ENCODE results near the gene GCLM. TPM values are rescaled to one million over a fixed set of nuclear protein-coding genes. Genes with fewer than 3 reads are reported as not detected.

Gene GCLM
- total RNA-seq, 1 donor from 2014 or later: 8.6 TPM

DNA sequence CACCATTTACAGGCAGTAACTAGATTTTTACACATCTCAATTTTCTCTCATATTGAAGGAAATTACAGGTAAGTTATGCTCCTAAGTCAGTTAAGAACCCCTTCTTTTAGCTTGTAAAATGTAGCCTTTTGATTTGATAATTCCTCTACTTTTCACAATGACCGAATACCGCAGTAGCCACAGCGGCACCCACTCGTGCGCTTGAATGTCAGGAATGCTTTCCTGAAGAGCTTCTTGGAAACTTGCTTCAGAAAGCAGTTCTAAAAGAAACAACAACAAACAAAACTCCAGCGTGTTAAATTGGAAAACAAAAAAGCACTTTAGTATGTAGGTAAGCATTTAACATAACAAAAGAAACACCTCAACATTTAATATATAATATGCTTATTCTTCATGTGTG, 20.3 kb downstream of the GCLM start:
- H3K27me3 Mint-ChIP-seq: no peaks in the 10 kb centered on the region
- ChIA-PET CTCF (no interaction called here), POLR2A (interaction anchor here (1.5 kb wide), 1 partner anchor 10 kb away, joined by 7 read pairs; the partner anchor contains the start of gene DNTTIP2)
- H3K4me3 Mint-ChIP-seq: no peak overlapping the region
- H3K27ac Mint-ChIP-seq: no peak overlapping the region
- H3K36me3 Mint-ChIP-seq (ENCODE audit: low read depth): peaks cover 25% of the 10 kb centered on the region
- no peak for ATAC-seq (ENCODE audit: low read depth)
- TF ChIP-seq, protein P1, sequence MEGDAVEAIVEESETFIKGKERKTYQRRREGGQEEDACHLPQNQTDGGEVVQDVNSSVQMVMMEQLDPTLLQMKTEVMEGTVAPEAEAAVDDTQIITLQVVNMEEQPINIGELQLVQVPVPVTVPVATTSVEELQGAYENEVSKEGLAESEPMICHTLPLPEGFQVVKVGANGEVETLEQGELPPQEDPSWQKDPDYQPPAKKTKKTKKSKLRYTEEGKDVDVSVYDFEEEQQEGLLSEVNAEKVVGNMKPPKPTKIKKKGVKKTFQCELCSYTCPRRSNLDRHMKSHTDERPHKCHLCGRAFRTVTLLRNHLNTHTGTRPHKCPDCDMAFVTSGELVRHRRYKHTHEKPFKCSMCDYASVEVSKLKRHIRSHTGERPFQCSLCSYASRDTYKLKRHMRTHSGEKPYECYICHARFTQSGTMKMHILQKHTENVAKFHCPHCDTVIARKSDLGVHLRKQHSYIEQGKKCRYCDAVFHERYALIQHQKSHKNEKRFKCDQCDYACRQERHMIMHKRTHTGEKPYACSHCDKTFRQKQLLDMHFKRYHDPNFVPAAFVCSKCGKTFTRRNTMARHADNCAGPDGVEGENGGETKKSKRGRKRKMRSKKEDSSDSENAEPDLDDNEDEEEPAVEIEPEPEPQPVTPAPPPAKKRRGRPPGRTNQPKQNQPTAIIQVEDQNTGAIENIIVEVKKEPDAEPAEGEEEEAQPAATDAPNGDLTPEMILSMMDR (IDR thresholded peaks at IDR 0.05): no peak
- no peaks in the 10 kb centered on the region for H3K9me3 Mint-ChIP-seq
- intact Hi-C loops (cut with micrococcal nuclease): no loop called here
- no peak for DNase-seq
- H3K4me1 Mint-ChIP-seq: no peaks in the 10 kb centered on the region

DNA sequence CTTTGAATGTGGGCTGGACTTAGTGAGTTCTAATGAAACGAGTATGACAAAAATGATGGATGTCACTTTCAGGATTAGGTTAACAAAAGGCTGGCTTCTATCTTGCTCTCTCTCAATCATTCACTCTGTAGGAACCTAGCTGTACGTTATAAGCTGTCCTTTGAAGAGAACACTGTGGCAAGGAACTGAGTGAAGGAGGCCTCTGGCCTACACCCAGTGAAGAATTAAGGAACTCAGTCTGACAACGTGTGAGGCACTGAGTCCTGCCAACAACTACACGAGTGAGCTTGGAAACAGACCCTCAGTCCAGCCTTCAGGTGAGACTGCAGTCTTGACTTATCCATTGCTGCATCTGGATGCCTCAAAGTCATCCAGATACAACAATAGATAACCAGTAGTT, 27.0 kb downstream of the GCLM start:
- ChIA-PET POLR2A (interaction anchor here (1.6 kb wide), 1 partner anchor 36 kb away, joined by 3 read pairs; no protein-coding TSS in a partner anchor), CTCF (no interaction called here)
- ATAC-seq (ENCODE audit: low read depth): no peak
- Mint-ChIP-seq H3K27ac (no peak overlapping the region), H3K36me3 (ENCODE audit: low read depth) (peaks cover 19% of the 10 kb centered on the region), H3K27me3 (no peaks in the 10 kb centered on the region), H3K4me1 (peaks cover 26% of the 10 kb centered on the region), H3K4me3 (no peak overlapping the region), H3K9me3 (no peaks in the 10 kb centered on the region)
- intact Hi-C loops (cut with micrococcal nuclease): no loop called here
- no peak for DNase-seq
- TF ChIP-seq, protein P1 (IDR thresholded peaks at IDR 0.05): no peak

DNA sequence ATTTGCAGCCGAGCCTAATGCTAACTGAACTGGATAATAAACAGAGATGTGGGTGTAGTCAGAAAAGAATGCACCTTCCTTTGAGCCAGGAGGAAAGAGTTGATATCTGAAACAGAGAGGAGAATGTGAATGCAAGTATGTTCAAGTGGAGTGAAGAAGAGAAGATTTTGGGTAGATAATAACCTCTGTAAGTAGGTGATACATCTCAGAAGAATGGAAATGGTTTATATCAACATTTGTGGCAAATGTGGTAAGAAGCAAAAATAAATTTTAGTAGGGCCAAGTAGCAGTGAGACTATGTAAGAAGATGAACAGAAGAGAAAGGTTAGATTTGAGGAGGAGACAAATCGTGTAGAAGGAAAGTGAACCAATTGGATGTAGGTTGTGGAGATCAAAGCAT, 28.5 kb downstream of the GCLM start:
- ChIA-PET CTCF (no interaction called here), POLR2A (interaction anchor here (3.0 kb wide), 1 partner anchor 35 kb away, joined by 23 read pairs; no protein-coding TSS in a partner anchor)
- no peak for ATAC-seq (ENCODE audit: low read depth)
- no peaks in the 10 kb centered on the region for H3K27me3 Mint-ChIP-seq
- no peak overlapping the region for H3K4me3 Mint-ChIP-seq
- H3K36me3 Mint-ChIP-seq (ENCODE audit: low read depth): peaks cover 31% of the 10 kb centered on the region
- TF ChIP-seq, protein P1 (IDR thresholded peaks at IDR 0.05): no peak
- intact Hi-C loops (cut with micrococcal nuclease): no loop called here
- peaks cover 38% of the 10 kb centered on the region for H3K4me1 Mint-ChIP-seq
- H3K9me3 Mint-ChIP-seq: no peaks in the 10 kb centered on the region
- H3K27ac Mint-ChIP-seq: no peak overlapping the region
- DNase-seq: no peak

DNA sequence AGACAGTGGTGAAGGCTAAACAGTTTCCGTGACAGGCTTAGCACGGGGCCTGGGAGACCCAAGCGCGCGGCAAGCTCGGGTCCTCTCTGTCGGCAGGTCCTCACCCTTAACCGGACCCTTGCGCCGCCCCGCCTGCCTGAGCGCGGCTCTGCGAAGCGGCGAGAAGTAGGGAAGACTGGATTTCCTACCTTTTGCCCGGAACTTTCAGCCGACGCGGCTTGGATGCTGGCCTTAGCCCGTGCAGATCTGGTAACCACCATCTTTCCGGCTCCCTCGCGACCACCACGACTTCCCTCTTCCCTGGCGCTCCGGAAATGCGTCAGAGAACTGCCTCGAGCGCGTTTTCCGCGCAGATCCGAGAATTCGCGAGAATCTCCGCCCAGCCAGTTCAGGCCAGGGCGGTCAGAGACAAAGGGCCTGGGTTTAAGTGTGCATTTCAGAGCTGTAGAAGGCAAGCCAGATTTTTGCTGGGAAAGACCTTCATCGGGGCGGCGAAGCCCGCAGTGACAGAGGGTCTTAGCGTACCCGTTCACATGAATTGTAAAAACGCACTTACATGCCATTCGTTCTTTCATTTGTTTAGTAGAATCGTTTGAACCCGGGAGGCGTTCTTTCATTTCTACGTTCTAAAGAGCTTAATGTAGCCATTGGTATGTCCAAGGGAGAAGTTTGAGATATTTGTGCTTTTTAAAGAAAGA, 30.2 kb downstream of the GCLM start, which contains the start of gene DNTTIP2:
Gene DNTTIP2 (minus strand): TSS at position 318 of the 698 bp plus-strand sequence. CDS start 58 bp downstream, at position 260.
- intact Hi-C loops (cut with micrococcal nuclease): loop anchor here (1.0 to 10.0 kb wide), 4 partner anchors 30 to 1044 kb away; partner anchors contain the start of genes GCLM and RPL5
- H3K9me3 Mint-ChIP-seq: no peaks in the 10 kb centered on the region
- CTCF ChIA-PET: interaction anchor here (0.7 to 1.5 kb wide), 3 partner anchors 31 to 36 kb away, joined by 3 to 8 read pairs (median 4); partner anchors contain the start of gene GCLM
- TF ChIP-seq, protein P1 (IDR thresholded peaks at IDR 0.05): no peak
- H3K36me3 Mint-ChIP-seq (ENCODE audit: low read depth): peaks cover 47% of the 10 kb centered on the region
- H3K4me3 Mint-ChIP-seq: peak within 1 kb of the TSS; percentile 96
- H3K27ac Mint-ChIP-seq: peak within 1 kb of the TSS; percentile 97
- DNase-seq: peak; percentile 77
- H3K4me1 Mint-ChIP-seq: peaks cover 48% of the 10 kb centered on the region
- POLR2A ChIA-PET: interaction anchor here (0.6 to 3.0 kb wide), 15 partner anchors 9 to 799 kb away, joined by 3 to 25 read pairs (median 5); partner anchors contain the start of genes CCDC18, DR1, GCLM and TMED5
- ATAC-seq (ENCODE audit: low read depth): peak; percentile 91
- H3K27me3 Mint-ChIP-seq: no peaks in the 10 kb centered on the region

DNA sequence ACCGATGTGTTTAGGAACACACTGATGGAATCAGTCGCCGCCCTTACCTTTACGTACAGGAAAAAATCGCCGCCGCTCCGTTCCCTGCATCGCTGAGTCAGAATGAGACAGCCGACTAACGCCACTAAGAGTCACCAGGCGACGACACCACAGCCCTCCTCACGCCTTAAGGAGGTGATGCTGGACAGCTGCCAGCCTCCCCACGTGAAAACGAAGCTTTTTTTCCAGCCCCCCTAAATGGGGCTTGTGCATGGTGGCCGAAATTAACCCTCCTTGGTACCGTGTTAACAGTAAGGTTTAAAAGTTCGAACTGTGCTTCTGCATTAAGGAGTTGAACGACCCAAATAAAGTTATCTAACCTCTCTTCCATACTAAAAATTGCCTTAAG, 30.7 kb downstream of the GCLM start:
- no peaks in the 10 kb centered on the region for H3K27me3 Mint-ChIP-seq
- no peaks in the 10 kb centered on the region for H3K9me3 Mint-ChIP-seq
- H3K36me3 Mint-ChIP-seq (ENCODE audit: low read depth): peaks cover 52% of the 10 kb centered on the region
- ATAC-seq (ENCODE audit: low read depth) (peak; percentile 50), DNase-seq (peak; percentile 31)
- POLR2A ChIA-PET: interaction anchor here (1.0 to 3.0 kb wide), 10 partner anchors 10 to 698 kb away, joined by 3 to 25 read pairs (median 6); partner anchors contain the start of genes CCDC18, DR1, GCLM and TMED5
- H3K27ac Mint-ChIP-seq: peak overlapping the region; percentile 97
- H3K4me3 Mint-ChIP-seq: peak overlapping the region; percentile 96
- TF ChIP-seq, protein P1 (IDR thresholded peaks at IDR 0.05): no peak
- peaks cover 49% of the 10 kb centered on the region for H3K4me1 Mint-ChIP-seq
- intact Hi-C loops (cut with micrococcal nuclease): loop anchor here (10.0 kb wide), 1 partner anchor 1044 kb away; the partner anchor contains the start of gene RPL5
- CTCF ChIA-PET: interaction anchor here (1.5 kb wide), 1 partner anchor 31 kb away, joined by 8 read pairs; the partner anchor contains the start of gene GCLM
